ENCODE results near the gene ARHGEF10L. TPM values are rescaled to one million over a fixed set of nuclear protein-coding genes. Genes with fewer than 3 reads are reported as not detected.

The ARHGEF10L gene
- total RNA-seq, 1 donor from 2014 or later, result 25.7 TPM

DNA sequence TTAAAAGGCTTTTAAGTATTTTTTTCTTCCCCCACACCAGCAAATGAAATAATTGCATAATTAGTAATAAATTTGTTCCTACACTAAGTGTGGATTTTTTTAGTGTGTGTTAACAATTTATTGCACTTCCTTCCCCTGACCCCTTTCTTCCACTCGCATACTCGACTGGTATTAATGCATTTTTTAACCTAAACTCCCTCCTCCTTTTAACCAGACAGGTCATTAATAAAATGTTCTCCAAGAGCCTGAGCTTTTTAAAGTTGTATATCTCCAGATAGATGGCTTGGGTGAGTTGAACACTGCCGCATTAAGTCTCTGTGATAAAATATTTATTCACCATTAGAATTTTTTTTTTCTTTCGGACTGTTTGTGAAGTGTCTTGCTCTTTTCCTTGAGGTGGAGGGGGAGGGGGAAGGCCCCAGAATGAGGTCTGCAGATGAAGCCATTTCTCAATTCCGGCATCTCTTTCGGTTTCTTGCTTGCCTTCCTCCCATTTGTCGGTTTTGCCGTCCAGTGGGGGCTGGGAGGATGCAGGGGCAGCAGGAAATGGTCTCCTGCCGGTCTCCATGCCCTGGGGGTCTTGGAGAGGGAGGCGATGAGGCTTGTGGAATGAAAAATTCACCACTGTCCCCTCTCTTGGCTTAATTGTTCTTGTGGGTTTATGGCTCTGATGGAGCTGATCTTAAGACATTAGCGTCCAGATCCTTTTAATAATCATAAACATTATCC lies 151.6 kb downstream of the ARHGEF10L start:
- FAIRE-seq (no peak), DNase-seq (ENCODE audit: low spot score in 2 of 2) (no peak)

GRCh38 chr1:17692645-17693044 lies 153.1 kb downstream of the ARHGEF10L start:
- no peak for DNase-seq (ENCODE audit: low spot score in 2 of 2)
- no peak for FAIRE-seq

- FAIRE-seq (no peak), DNase-seq (ENCODE audit: low spot score in 2 of 2) (peak; percentile 39 to 58)
Measured at GRCh38 chr1:17696417-17697301, 157.2 kb downstream of the ARHGEF10L start.

DNA sequence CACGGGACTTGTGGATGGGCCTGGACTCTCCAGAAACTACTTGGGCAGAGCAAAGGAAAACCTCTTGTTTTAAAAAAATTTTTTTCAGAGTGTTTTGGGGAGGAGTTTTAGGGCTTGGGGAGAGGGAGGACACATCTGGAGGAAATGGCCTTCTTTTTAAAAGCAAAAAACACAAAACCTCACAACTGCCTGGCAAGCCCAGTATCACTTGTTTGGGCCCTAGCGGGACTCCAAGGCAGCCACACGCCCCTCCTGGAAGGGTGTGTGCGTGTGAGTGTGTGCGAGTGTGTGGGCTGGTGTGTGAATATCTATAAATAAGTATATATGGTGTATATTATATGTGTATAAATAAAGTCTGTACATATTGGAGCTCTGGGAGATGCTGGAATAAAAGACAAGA lies 158.0 kb downstream of the ARHGEF10L start:
- FAIRE-seq, result no peak
- no peak for DNase-seq (ENCODE audit: low spot score in 2 of 2)

DNA sequence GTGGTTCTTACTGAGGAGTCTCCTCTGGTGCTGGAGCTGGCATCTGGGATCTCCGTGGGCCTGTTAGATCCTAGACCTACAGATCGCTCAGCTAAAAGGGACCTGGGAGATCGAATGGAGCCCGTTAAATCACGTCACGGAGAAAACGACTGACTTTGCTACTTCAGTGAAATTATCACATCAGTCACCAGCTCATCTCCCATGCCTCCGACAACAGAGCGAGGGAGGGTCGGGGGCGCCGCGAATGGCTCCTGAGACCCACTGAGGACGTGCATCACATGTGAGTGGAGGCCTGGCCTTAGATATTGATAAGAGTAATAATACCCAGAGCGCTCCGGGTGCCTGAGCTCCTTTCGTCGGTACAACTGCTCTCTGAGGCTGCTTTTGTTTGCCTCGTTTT lies 160.1 kb downstream of the ARHGEF10L start:
- DNase-seq (ENCODE audit: low spot score in 2 of 2), result no peak
- FAIRE-seq, result no peak

GRCh38 chr1:17700945-17701810 lies 161.7 kb downstream of the ARHGEF10L start:
- DNase-seq (ENCODE audit: low spot score in 2 of 2), result no peak
- FAIRE-seq, result no peak

GRCh38 chr1:17704176-17704575 lies 164.7 kb downstream of the ARHGEF10L start:
- DNase-seq (ENCODE audit: low spot score in 2 of 2), result no peak
- FAIRE-seq, result no peak

- FAIRE-seq, result no peak
Measured at GRCh38 chr1:17706445-17706844, 166.9 kb downstream of the ARHGEF10L start.

GRCh38 chr1:17709981-17710380 lies 170.5 kb downstream of the ARHGEF10L start:
- FAIRE-seq (no peak), DNase-seq (ENCODE audit: low spot score in 2 of 2) (no peak)

More at GRCh38 chr1:17706445-17706844, 166.9 kb downstream of the ARHGEF10L start:
- DNase-seq (ENCODE audit: low spot score in 2 of 2), result no peak

GRCh38 chr1:17710889-17711576 lies 171.5 kb downstream of the ARHGEF10L start:
- FAIRE-seq, result no peak
- DNase-seq (ENCODE audit: low spot score in 2 of 2), result no peak

DNA sequence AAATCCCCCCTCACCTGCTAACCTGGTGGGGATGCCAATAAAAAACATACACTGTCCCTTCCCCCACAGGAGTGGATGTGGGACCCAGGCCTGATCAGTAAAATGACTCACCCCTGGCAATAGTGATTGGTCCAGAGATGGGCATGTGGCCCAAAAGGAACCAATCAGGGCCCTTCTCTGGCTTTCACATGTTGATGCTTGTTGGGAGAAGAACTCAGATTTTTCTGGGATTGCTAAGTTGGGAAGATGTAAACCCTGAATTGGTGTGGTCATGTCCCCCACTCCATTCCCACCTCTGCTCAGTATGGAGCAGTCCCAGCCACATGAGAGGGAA lies 172.0 kb downstream of the ARHGEF10L start:
- FAIRE-seq (no peak), DNase-seq (ENCODE audit: low spot score in 2 of 2) (no peak)

GRCh38 chr1:17711941-17712340 lies 172.4 kb downstream of the ARHGEF10L start:
- no peak for DNase-seq (ENCODE audit: low spot score in 2 of 2)
- no peak for FAIRE-seq

GRCh38 chr1:17713993-17714392 lies 174.5 kb downstream of the ARHGEF10L start:
- DNase-seq (ENCODE audit: low spot score in 2 of 2) (no peak), FAIRE-seq (no peak)

- FAIRE-seq, result no peak
Measured at GRCh38 chr1:17717594-17718535, 178.4 kb downstream of the ARHGEF10L start.

DNA sequence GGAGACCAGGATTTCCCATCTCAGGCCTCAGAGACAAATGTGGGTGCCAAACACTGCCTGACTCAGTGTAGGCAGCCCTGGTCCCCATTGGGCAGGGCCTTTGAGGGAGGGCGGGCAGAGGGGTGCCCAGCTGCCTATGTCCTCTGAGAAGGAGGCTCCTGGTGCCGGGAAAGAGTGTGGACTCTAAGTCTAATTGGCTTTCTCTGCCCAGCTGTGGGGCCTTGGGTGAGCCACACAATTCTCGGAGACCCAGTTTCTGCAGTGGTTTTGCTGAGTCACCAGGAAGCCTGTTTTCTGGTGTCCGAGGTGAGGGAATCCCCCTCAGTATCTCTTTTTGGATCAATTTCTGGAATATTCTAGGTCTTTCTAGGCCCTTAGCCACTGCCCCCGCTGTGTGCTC lies 180.4 kb downstream of the ARHGEF10L start:
- FAIRE-seq, result no peak
- no peak for DNase-seq (ENCODE audit: low spot score in 2 of 2)

More at GRCh38 chr1:17717594-17718535, 178.4 kb downstream of the ARHGEF10L start:
- DNase-seq (ENCODE audit: low spot score in 2 of 2), result no peak

DNA sequence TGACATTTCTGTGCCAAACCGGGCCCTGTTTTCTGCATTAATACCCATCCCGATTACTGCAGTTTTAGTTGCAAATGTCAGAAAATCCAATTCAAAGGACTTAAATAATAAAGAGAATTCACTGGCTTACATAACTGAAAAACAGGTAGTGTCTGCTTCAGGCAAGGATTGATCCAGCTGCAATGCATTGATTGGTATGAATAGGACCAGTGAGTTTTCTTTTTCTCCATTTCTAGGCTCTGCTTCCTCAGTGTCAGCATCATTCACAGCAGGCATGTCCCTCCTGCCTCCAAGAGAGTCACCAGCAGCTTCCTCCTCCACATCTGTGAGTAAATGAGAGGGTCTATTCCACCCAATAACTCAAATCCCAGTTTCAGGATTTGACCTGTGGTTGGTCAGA lies 181.9 kb downstream of the ARHGEF10L start:
- FAIRE-seq, result no peak

GRCh38 chr1:17723684-17724083 lies 184.2 kb downstream of the ARHGEF10L start:
- DNase-seq (ENCODE audit: low spot score in 2 of 2) (no peak), FAIRE-seq (no peak)

More for the DNA sequence above, 181.9 kb downstream of the ARHGEF10L start:
- DNase-seq (ENCODE audit: low spot score in 2 of 2), result no peak

- no peak for FAIRE-seq
- no peak for DNase-seq (ENCODE audit: low spot score in 2 of 2)
Measured at GRCh38 chr1:17724150-17724549, 184.7 kb downstream of the ARHGEF10L start.

Data from frontal cortex (tissue), 4 donors.